Keratinocyte (primary cell): Measurements from ENCODE around the gene CMIP.

ENCODE experiments used
- EZH2 ChIP-seq: IDR thresholded peaks from one replicate; pipeline ENCODE4 v1.6.1; 2012; ENCODE audit warnings: inconsistent platforms, mild to moderate bottlenecking, low read length, moderate library complexity
- TF ChIP-seq, protein P1 (sequence below), 3 experiments: IDR thresholded peaks in 1 of 3; conservative IDR thresholded peaks in 1 of 3; optimal IDR thresholded peaks in 1 of 3; 2 replicates in 2 of 3; 3 replicates in 1 of 3; pipeline versions ENCODE3 to v1.5.1; 2011; ENCODE audit warnings: low read length in 3 of 3, mild to moderate bottlenecking in 3 of 3, moderate library complexity in 2 of 3, control low read depth in 1 of 3, inconsistent platforms in 1 of 3; ENCODE audit not compliant: insufficient read depth in 2 of 3; ENCODE audit errors: extremely low read depth in 1 of 3

DNA sequence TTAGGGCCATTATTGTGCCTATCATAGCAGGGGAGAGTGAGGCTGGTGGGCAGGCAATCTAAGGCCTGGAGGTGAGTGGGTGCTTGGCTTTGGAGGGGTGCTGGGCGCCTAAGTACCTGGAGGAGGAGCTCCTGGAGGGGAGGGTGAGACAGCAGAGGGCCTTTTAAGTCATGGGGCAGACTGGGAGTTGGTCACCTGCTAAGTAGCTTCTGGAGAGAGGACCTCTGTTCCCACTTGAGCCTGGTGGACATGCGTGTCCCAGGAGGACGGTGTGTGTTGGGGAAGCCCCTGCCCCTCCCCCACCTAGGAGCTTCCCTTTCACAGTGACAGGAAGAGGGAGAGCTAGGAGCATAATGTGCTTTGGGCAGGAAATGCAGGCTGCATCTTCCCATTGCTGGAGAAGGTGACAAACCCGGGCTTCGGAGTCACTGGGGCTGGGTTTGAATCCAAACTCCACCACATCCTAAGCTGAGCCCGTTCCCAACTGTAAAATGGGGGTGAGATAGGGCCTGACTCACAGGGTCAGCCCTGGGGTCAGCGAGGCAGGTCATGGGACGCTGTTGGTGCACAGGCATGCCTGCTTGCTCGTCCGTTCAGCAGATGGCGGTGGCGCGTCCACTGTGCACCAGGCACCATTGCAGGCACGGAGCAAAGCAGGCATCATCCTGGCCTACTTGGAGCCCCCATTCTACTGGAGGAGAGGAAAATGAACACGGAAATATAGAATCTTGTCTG lies 37.9 kb downstream of the CMIP start:
- TF ChIP-seq, protein P1, sequence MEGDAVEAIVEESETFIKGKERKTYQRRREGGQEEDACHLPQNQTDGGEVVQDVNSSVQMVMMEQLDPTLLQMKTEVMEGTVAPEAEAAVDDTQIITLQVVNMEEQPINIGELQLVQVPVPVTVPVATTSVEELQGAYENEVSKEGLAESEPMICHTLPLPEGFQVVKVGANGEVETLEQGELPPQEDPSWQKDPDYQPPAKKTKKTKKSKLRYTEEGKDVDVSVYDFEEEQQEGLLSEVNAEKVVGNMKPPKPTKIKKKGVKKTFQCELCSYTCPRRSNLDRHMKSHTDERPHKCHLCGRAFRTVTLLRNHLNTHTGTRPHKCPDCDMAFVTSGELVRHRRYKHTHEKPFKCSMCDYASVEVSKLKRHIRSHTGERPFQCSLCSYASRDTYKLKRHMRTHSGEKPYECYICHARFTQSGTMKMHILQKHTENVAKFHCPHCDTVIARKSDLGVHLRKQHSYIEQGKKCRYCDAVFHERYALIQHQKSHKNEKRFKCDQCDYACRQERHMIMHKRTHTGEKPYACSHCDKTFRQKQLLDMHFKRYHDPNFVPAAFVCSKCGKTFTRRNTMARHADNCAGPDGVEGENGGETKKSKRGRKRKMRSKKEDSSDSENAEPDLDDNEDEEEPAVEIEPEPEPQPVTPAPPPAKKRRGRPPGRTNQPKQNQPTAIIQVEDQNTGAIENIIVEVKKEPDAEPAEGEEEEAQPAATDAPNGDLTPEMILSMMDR (optimal IDR thresholded peaks at IDR 0.05 in 1 of 3, IDR thresholded peaks at IDR 0.05 in 1 of 3, conservative IDR thresholded peaks at IDR 0.05 in 1 of 3; ENCODE audit: extremely low read depth in 1 of 3, insufficient read depth in 2 of 3, low read length in 3 of 3), result peak in 1 of 3 experiments; percentile 16
- TF ChIP-seq EZH2, result no peak
